NB4 (cell line): ENCODE results near the gene CELF5.

Experiments
- CTCF ChIP-seq: IDR thresholded peaks from one replicate; pipeline ENCODE4 v1.5.1; 2012; ENCODE audit warnings: low read depth, low read length
- MYC ChIP-seq: IDR thresholded peaks from 2 replicates; pipeline ENCODE4 v1.6.1; 2011; ENCODE audit warnings: low read depth, low read length

GRCh38 chr19:3304871-3305423, 80.5 kb downstream of the CELF5 start:
- TF ChIP-seq MYC (no peak), CTCF (peak; percentile 58)
